Osteocyte (in vitro differentiated cells): ENCODE results near the gene NAT10. TPM values are rescaled to one million over a fixed set of nuclear protein-coding genes. Genes with fewer than 3 reads are reported as not detected.

ENCODE experiments used
- DNase-seq: peaks from one replicate; pipeline ENCODE4 v3.0.0; 2021; ENCODE audit warnings: mixed read lengths; ENCODE audit not compliant: unreplicated experiment; ENCODE audit errors: extremely low spot score
- H3K27ac Mint-ChIP-seq: one replicate; pipeline ENCODE4 v1.8.0; 2021; ENCODE audit warnings: mild to moderate bottlenecking, mixed read lengths; ENCODE audit not compliant: unreplicated experiment
- H3K27me3 Mint-ChIP-seq: one replicate; pipeline ENCODE4 v1.8.0; 2021; ENCODE audit warnings: mixed read lengths; ENCODE audit not compliant: unreplicated experiment
- H3K36me3 Mint-ChIP-seq: one replicate; pipeline ENCODE4 v1.8.0; 2021; ENCODE audit warnings: mixed read lengths; ENCODE audit not compliant: unreplicated experiment
- H3K4me1 Mint-ChIP-seq: one replicate; pipeline ENCODE4 v1.8.0; 2021; ENCODE audit warnings: mixed read lengths; ENCODE audit not compliant: unreplicated experiment
- H3K4me3 Mint-ChIP-seq: one replicate; pipeline ENCODE4 v1.8.0; 2021; ENCODE audit warnings: mild to moderate bottlenecking, moderate library complexity, mixed read lengths; ENCODE audit not compliant: unreplicated experiment
- H3K9me3 Mint-ChIP-seq: one replicate; pipeline ENCODE4 v1.8.0; 2021; ENCODE audit warnings: mixed read lengths; ENCODE audit not compliant: unreplicated experiment
- total RNA-seq: library from RNA; stranded (reverse); gene quantifications from 2 replicates; pipeline ENCODE4 v1.2.1, GENCODE V29; 2021
- TF ChIP-seq, protein P1 (sequence below): fragments of 200-600 bp; sonication (generic); IDR thresholded peaks from 2 replicates; pipeline ENCODE4 v1.5.0; 2021; ENCODE audit warnings: antibody characterized with exemption, mild to moderate bottlenecking, moderate library complexity

NAT10 gene
- total RNA-seq, 1 donor from 2014 or later = 38.6 TPM

DNA sequence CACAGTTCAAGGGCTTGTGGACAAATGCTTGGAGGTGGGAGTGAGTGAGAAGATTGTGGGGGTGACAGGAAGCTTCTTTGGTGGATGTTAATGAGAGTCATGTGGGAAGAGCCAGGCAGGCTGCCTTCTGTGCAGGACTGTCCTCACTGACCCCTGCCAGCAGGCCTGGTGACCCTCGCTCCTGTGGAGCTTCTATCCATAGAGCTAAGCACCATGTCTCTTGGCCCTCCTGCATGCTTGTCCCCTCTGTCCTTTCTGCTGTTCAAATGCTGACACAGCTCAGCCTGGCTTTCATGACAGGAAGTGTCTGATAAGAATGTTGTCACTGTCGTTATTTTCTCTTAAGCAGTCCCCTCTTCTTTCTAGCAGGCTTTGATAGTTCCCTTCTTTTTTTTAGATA lies 37.6 kb downstream of the NAT10 start:
- Mint-ChIP-seq H3K27me3 (no peaks in the 10 kb centered on the region), H3K4me1 (no peaks in the 10 kb centered on the region), H3K9me3 (no peaks in the 10 kb centered on the region), H3K4me3 (no peak overlapping the region), H3K27ac (no peak overlapping the region), H3K36me3 (peaks cover 53% of the 10 kb centered on the region)
- TF ChIP-seq, protein P1, sequence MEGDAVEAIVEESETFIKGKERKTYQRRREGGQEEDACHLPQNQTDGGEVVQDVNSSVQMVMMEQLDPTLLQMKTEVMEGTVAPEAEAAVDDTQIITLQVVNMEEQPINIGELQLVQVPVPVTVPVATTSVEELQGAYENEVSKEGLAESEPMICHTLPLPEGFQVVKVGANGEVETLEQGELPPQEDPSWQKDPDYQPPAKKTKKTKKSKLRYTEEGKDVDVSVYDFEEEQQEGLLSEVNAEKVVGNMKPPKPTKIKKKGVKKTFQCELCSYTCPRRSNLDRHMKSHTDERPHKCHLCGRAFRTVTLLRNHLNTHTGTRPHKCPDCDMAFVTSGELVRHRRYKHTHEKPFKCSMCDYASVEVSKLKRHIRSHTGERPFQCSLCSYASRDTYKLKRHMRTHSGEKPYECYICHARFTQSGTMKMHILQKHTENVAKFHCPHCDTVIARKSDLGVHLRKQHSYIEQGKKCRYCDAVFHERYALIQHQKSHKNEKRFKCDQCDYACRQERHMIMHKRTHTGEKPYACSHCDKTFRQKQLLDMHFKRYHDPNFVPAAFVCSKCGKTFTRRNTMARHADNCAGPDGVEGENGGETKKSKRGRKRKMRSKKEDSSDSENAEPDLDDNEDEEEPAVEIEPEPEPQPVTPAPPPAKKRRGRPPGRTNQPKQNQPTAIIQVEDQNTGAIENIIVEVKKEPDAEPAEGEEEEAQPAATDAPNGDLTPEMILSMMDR = no peak
- no peak for DNase-seq

DNA sequence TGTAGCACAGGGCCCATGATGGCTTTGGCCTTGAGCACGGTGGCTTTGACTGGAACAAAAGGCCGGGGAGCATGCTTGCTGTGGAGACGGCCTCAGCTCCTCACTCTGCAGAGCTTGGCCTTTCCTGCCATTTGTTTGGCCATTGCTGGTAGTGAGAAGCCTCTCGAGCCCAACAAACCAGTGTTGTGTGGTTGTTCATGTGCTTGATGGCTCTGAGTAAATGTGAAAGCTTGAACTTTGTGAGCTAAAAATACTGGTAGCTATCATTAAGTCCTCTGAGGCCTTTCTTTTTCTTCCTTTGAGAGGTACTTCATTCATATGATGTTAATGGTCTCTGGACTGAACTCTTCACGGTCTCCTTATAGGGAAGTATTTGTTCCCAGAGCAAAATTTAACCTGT lies 39.6 kb downstream of the NAT10 start:
- H3K27ac Mint-ChIP-seq = no peak overlapping the region
- TF ChIP-seq, protein P1 = no peak
- H3K4me1 Mint-ChIP-seq = no peaks in the 10 kb centered on the region
- no peaks in the 10 kb centered on the region for H3K27me3 Mint-ChIP-seq
- H3K36me3 Mint-ChIP-seq = peaks cover 50% of the 10 kb centered on the region
- DNase-seq = no peak
- H3K9me3 Mint-ChIP-seq = no peaks in the 10 kb centered on the region
- H3K4me3 Mint-ChIP-seq = no peak overlapping the region

DNA sequence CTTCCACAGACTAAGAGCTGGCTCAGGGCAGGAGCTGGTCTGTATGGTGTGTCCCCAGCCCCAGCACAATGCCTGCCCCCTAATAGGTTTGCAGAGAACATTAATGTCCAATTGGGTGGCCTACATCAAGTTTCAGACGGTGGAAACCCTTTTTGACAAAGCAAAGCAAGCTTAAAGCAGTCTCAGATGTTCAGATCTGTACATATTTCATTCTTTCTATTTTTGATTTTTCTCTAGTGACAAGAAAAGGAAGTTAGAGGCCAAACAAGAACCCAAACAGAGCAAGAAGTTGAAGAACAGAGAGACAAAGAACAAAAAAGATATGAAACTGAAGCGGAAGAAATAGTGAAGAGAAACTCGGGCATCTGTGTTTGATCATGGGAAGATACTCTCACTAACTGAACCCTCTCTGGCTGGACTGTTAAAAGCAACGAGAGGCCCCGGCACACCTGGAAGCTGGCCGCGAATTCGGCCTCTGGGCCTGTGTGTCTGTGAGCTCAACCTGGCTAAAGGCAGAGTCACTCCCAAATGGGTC lies 40.5 kb downstream of the NAT10 start:
- TF ChIP-seq, protein P1 = no peak
- H3K4me3 Mint-ChIP-seq = no peak overlapping the region

DNA sequence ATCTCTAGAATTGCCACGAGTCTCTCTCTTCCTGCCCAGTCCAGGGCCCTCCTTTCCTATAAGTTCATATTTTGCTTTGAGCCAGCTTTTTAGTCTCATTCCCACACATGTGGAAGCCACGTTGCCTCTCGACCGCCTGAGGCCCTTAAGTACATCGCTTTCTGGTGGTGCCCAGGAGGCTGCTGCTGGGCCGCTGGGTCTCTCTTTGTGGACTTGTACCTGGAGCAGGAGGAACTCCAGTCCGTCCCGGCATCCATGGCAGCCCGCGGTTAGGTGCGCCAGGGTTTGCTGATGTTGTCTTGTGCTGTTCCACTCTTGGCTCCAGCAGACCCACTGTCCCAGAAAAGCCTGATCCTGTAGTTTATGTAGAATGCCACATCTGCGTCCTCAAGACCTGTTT lies 41.0 kb downstream of the NAT10 start:
- H3K27ac Mint-ChIP-seq = no peak overlapping the region
- no peaks in the 10 kb centered on the region for H3K27me3 Mint-ChIP-seq
- peaks cover 41% of the 10 kb centered on the region for H3K36me3 Mint-ChIP-seq
- TF ChIP-seq, protein P1 = no peak
- no peak for DNase-seq
- H3K9me3 Mint-ChIP-seq = no peaks in the 10 kb centered on the region
- no peak overlapping the region for H3K4me3 Mint-ChIP-seq
- H3K4me1 Mint-ChIP-seq = peaks cover 2% of the 10 kb centered on the region

More for the DNA sequence above, 40.5 kb downstream of the NAT10 start:
- no peak for DNase-seq
- no peaks in the 10 kb centered on the region for H3K27me3 Mint-ChIP-seq
- H3K27ac Mint-ChIP-seq = no peak overlapping the region
- peaks cover 2% of the 10 kb centered on the region for H3K4me1 Mint-ChIP-seq
- H3K9me3 Mint-ChIP-seq = no peaks in the 10 kb centered on the region
- peaks cover 44% of the 10 kb centered on the region for H3K36me3 Mint-ChIP-seq

DNA sequence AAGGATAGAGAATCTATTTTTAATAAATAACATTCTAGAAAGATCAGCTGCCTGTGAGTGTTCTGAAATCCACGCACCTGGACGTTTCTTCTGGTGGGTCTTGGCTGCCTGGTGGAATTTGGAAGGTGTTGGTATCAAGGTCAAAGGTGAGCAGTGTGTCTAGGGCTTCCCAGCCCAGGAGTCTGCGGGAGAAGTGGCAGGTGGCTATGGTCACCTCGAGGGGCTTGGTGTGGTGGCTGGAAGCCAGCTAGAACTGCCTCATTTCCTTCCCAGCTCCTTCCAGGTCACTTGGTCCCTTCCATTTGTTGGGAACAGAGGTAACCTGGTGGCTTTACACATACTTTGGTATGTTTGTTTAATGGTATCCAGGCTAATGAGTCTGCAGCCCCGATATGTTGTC lies 41.4 kb downstream of the NAT10 start:
- peaks cover 2% of the 10 kb centered on the region for H3K4me1 Mint-ChIP-seq
- peaks cover 36% of the 10 kb centered on the region for H3K36me3 Mint-ChIP-seq
- no peak for DNase-seq
- TF ChIP-seq, protein P1 = no peak
- no peak overlapping the region for H3K27ac Mint-ChIP-seq
- H3K9me3 Mint-ChIP-seq = no peaks in the 10 kb centered on the region
- no peaks in the 10 kb centered on the region for H3K27me3 Mint-ChIP-seq
- no peak overlapping the region for H3K4me3 Mint-ChIP-seq
